ENCODE results near the gene AP1M1.
"Not testable (repeated sequence)": the region's sequence is repeated elsewhere in the genome, so short reads cannot be mapped to it uniquely, and the experiment has no call there.

Gene AP1M1

DNA sequence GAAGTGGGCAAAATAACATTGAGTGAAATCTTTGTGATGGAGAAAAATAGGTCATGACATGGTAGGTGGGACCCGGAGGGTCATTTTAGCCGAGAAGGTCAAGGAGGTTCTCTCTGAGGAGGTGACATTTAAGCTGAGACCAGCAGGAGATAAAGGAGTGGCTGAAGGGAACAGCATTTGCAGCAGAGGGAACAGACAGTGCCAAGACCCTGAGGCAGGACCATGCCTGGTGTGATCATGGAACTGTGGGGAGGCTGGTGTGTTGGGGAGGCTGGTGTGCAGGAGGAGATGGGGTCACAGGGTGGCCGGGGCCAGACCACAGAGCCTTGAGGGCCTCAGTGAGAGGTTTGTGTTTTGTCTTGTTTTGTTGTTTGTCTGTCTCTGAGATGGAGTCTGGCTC lies 67.5 kb downstream of the AP1M1 start:
- DNase-seq, result no peak

DNA sequence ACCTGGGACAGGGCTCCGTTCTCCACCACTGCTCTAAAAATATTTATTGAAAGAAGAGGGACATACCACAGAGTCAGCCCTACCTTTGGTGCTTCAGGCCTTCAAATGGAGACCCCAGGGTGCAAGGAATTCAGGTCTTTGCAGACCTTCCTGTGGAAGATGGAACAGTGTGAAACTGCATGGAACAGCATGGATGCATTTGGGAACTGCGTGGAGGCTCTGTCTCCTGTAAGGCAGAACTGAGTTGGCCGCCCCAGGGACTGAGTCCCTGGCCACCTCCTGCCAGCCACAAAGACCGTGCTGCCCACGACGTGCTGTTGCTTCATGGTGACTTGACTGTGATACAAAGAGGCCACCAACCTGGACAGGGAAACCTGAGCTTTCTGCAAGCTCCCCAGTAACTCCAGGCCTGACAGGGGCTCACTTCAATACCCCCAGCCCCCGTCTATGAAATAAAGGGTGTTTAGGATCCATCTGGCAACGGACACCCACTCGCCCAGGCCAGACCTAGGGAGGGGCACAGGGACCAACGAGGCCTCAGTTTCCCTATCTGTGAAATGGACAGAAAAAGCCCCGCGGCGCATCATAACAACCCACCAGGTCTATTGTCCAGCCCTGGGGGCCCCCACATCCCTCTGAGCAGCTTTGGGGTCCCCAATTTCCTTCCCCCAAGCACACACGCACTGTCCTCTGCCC lies 68.3 kb downstream of the AP1M1 start:
- DNase-seq, result no peak

- DNase-seq, result peak; percentile 82
Measured at GRCh38 chr19:16266586-16266942, 68.9 kb downstream of the AP1M1 start.

DNA sequence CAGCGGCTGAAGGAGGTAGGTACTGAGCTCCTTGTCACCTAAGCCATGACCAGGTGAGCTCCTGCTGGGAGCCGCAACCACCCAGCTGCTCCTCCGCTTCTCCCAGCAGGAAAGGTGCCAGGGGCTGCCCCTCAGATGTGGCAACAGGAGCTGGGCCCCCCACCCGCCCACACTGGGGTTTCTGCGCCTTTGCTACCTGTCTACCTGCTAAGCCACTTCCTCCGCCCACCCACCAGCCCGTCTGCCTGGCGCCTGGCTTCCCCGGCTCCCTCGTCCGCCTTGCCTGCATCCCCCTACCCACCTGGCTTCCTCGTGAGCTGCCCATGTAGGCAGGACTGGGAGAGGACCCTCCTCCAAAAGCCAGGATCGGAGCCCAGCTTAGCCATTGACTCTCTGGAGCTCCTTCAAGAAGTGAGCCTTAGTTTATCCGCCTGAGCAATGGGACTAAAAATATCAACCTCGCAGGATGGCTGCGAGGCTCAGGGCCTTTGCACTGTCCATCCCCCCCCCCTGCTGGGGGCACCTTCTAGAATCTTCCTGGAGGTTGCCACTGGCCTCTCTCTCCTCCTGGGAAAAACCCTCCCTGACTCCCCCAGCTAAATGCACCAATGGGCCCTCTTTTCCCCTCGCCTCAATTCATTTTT lies 71.1 kb downstream of the AP1M1 start:
- DNase-seq, result peak; percentile 33 to 43

DNA sequence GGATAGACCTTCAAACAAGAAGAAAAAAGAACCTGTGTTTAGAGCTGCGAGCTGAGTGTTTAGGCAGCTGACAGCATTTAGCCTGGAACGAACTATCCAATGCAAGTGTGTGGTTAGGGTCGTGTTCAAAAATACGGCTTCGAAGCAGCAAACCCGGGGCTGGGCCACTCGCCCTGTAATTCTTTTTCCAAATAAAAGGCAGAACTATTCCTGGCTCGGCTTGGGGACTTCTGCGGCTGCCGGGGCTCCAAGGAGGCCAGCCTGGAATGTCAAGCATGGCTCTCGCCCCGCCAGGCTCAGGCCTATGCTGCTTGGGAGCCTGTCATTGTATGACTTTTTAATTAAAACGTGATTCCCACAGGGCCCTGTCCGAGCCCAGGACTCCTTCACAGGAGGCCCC lies 75.2 kb downstream of the AP1M1 start:
- no peak for DNase-seq

- DNase-seq, result no peak
Measured at GRCh38 chr19:16274447-16274846, 76.7 kb downstream of the AP1M1 start.

DNA sequence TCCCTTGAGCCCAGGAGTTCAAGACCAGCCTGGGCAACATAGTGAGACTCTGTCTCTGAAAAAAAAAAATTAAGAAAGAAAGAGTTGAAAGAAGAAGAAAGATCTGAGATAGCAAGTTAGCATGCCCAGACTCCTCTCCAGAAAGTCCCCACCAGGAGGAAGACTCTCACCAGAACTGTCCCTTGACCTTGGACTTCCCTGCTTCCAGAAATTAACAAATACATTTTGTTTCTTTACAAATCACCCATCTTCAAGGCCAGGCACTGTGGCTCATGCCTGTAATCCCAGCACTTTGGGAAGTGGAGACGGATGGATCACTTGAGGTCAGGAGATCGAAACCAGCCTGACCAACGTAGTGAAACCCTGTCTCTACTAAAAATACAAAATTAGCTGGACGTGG lies 82.6 kb downstream of the AP1M1 start:
- no peak for DNase-seq

GRCh38 chr19:16281743-16282142 lies 84.0 kb downstream of the AP1M1 start:
- DNase-seq, result no peak

DNA sequence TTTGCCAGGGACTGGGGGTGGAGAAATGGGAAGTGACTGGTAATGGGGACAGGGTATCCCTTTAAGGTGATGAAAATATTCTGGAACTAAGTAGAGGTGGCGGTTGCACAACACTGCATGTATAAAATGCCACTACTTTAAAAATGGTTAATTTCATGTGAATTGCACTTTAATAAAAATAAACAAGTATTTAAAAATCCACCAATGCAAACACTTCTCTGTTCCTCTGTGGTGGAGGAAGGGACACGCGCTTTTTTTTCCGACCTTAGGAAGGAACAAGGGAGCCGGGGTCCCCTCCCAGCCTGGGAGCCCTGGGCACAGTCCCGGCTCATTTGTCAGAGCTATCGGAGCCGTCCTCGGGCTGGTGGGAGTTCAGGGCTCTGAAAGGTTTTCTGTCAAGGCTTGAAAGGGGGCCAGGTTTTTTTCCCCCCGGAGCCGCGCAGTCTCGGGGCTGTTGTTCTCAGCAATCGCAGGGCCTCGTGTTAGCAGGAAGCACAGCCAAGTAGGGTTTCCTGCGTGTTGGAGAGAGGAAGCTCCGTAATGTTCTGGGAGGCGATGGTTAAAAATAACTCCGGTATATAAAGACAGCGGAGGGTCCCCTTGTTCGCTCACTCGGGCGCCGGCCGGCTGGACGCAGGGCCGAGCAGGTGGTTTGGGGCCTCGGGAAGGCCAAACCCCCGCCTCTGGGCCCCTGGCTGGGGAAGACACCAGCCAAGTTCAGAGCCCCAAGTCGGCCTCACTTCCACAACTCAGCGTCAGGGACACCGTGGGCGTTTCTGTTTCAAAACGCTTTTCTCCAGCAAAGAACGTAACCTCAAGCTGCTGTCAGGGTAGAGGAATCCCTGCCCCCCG lies 85.7 kb downstream of the AP1M1 start:
- DNase-seq, result peak; percentile 71 to 79

GRCh38 chr19:16284505-16284904 lies 86.8 kb downstream of the AP1M1 start:
- DNase-seq, result no peak

DNA sequence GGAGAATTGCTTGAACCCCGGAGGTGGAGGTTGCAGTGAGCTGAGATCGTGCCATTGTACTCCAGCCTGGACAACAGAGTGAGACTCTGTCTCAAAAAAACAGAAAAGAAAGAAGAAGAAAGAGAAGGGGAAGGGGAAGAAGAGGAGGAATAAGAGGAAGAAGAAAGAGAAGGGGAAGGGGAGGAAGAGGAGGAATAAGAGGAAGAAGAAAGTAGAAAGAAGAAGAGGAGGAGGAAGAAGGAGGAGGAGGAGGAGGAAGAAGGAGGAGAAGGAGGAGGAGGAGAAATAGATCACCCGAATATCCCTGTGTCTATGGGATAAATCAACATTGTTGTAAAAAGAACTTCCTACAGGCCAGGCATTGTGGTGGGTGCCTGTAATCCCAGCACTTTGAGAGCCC lies 87.4 kb downstream of the AP1M1 start:
- not testable (repeated sequence) for DNase-seq

DNA sequence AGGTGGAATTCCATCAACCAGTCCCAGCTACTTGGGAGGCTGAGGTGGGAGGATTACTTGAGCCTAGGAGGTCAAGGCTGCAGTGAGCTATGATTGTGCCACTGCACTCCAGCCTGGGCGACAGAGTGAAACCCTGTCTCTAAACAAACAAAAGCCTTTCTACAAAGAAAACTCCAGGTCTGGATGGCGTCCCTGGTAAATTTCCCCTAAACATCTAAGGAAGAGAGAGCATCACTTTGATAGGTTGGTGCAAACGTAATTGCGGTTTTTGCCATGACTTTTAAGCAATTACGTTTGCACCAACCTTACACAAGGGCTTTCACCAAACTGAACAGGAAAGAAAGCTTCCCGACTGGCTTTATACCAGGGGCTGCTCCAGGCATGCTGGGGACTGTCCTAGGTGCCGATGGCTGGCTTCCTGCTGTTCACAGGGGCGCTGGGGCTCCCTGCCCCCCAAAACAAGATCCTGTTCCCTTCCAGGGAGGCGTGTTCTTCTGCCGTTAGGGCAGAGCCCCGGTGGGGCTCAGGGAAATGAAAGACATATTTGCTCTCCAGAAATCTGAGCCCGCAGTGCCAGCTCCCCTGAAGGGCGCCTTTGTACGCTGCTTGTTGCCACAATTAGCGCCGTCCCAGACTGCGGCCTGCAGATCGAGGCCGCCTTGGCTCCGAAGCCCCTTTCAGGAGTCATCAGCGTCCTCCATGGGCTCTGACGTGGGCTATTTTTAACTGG lies 88.2 kb downstream of the AP1M1 start:
- DNase-seq, result peak in 1 of 2 donors; percentile 50

- no peak for DNase-seq
Measured at GRCh38 chr19:16288544-16288943, 90.8 kb downstream of the AP1M1 start.

- DNase-seq, result no peak
Measured at GRCh38 chr19:16289594-16289993, 91.9 kb downstream of the AP1M1 start.

- DNase-seq, result no peak
Measured at GRCh38 chr19:16290692-16291091, 93.0 kb downstream of the AP1M1 start.

- DNase-seq, result no peak
Measured at GRCh38 chr19:16293118-16294091, 95.7 kb downstream of the AP1M1 start.

GRCh38 chr19:16295057-16295456 lies 97.3 kb downstream of the AP1M1 start:
- DNase-seq, result no peak

All from CD4-positive, alpha-beta T cell treated with Interleukin-4 for 1 hour (primary cell).